H1 (cell line): ENCODE data around the gene LHX5. TPM values are rescaled to one million over a fixed set of nuclear protein-coding genes. Genes with fewer than 3 reads are reported as not detected.
A peak's percentile ranks its signal among the peaks of the same experiment; 100 is the strongest.

ENCODE experiments used
- CTCF ChIA-PET: fragments of 300-600 bp; sonication (Branson Sonifier 250); formaldehyde crosslinking; loops from one replicate; lab custom pipeline; 2021; ENCODE audit not compliant: partially characterized antibody; lab: Charles Lee
- POLR2A ChIA-PET: fragments of 300-600 bp; sonication (Branson Sonifier 250); formaldehyde crosslinking; loops from one replicate; lab custom pipeline; 2021; ENCODE audit warnings: inconsistent platforms; ENCODE audit not compliant: partially characterized antibody; lab: Charles Lee
- DNase-seq, 2 experiments: peaks; one replicate each; pipeline versions ENCODE4 v3.0.0 to v3.0.0-alpha.2; 2010 to 2022; ENCODE audit warnings: low spot score in 2 of 2, low read depth in 1 of 2, mixed read lengths in 1 of 2
- FAIRE-seq: peaks from 2 replicates; lab custom pipeline; 2011; peaks lifted over from hg19 to GRCh38; lab: Jason Lieb, UNC
- H2AFZ ChIP-seq: 2 replicates; pipeline ENCODE4 v1.8.1; 2012; ENCODE audit warnings: low read length, inconsistent platforms
- H2AK5ac ChIP-seq: 2 replicates; pipeline ENCODE4 v1.6.1; 2013; ENCODE audit warnings: low read depth, low read length
- H2BK120ac ChIP-seq: replicated peaks from 2 replicates; pipeline ENCODE3; 2013; ENCODE audit warnings: low read depth, low read length, inconsistent platforms
- H2BK12ac ChIP-seq: 2 replicates; pipeline ENCODE4 v1.6.1; 2013; ENCODE audit warnings: low read depth, low read length
- H2BK15ac ChIP-seq: 2 replicates; pipeline ENCODE4 v1.6.1; 2013; ENCODE audit warnings: low read length
- H2BK20ac ChIP-seq: 2 replicates; pipeline ENCODE4 v1.6.1; 2013; ENCODE audit warnings: low read length
- H2BK5ac ChIP-seq: 2 replicates; pipeline ENCODE4 v1.6.1; 2013; ENCODE audit warnings: low read depth, low read length
- H3K14ac ChIP-seq: 2 replicates; pipeline ENCODE4 v1.6.1; 2013; ENCODE audit warnings: inconsistent platforms; ENCODE audit not compliant: insufficient read length
- H3K18ac ChIP-seq: 2 replicates; pipeline ENCODE4 v1.6.1; 2013; ENCODE audit warnings: low read length; ENCODE audit errors: extremely low read depth
- H3K23ac ChIP-seq: 2 replicates; pipeline ENCODE4 v1.6.1; 2013; ENCODE audit warnings: inconsistent platforms; ENCODE audit not compliant: insufficient read length
- H3K23me2 ChIP-seq: 2 replicates; pipeline ENCODE4 v1.6.1; 2013; ENCODE audit warnings: low read depth, low read length
- H3K27ac ChIP-seq: 2 replicates; pipeline ENCODE4 v1.6.1; 2011; ENCODE audit warnings: low read depth, low read length, inconsistent platforms
- H3K27me3 ChIP-seq, 4 experiments: replicated peaks in 1 of 4; 1 replicate in 1 of 4; 2 replicates in 3 of 4; pipeline versions ENCODE4 v1.6.1 to v1.8.1; 2011 to 2013; ENCODE audit warnings: low read length in 3 of 4, mild to moderate bottlenecking in 3 of 4, inconsistent platforms in 2 of 4, mixed read lengths in 2 of 4, moderate library complexity in 1 of 4; ENCODE audit not compliant: control insufficient read depth in 3 of 4, insufficient read depth in 3 of 4; ENCODE audit errors: extremely low read depth in 1 of 4
- H3K36me3 ChIP-seq, 4 experiments: 2 replicates each; pipeline versions ENCODE4 v1.6.1 to v1.8.1; 2011 to 2013; ENCODE audit warnings: mild to moderate bottlenecking in 4 of 4, low read length in 3 of 4, moderate library complexity in 2 of 4, control low read depth in 1 of 4, inconsistent platforms in 1 of 4; ENCODE audit not compliant: insufficient read depth in 4 of 4, control insufficient read depth in 2 of 4
- H3K4ac ChIP-seq: replicated peaks from 2 replicates; pipeline ENCODE3; 2013; ENCODE audit warnings: low read length, low read depth, mixed read lengths, inconsistent platforms; ENCODE audit not compliant: insufficient read length
- H3K4me1 ChIP-seq, 4 experiments: replicated peaks in 1 of 4; 1 replicate in 1 of 4; 2 replicates in 3 of 4; pipeline versions ENCODE4 v1.6.1 to v1.8.1; 2011 to 2013; ENCODE audit warnings: low read length in 3 of 4, inconsistent platforms in 2 of 4, mixed read lengths in 1 of 4; ENCODE audit not compliant: insufficient read depth in 4 of 4, control insufficient read depth in 3 of 4
- H3K4me2 ChIP-seq, 2 experiments: 2 replicates each; pipeline versions ENCODE4 v1.6.1 to v1.8.1; 2011 to 2013; ENCODE audit warnings: low read depth in 2 of 2, low read length in 2 of 2, control low read depth in 1 of 2, inconsistent platforms in 1 of 2, mild to moderate bottlenecking in 1 of 2; ENCODE audit not compliant: insufficient read depth in 1 of 2
- H3K4me3 ChIP-seq, 4 experiments: fragments of 200-600, 300-600 bp in 1 of 4; sonication (generic), shearing (Covaris generic), sonication (Bioruptor Twin) in 1 of 4; 2 replicates each; pipeline versions ENCODE4 v1.5.1 to v1.8.1; 2011 to 2016; ENCODE audit warnings: low read length in 4 of 4, low read depth in 3 of 4, control low read depth in 2 of 4, inconsistent platforms in 2 of 4, mild to moderate bottlenecking in 2 of 4, mixed read lengths in 1 of 4, moderate library complexity in 1 of 4; ENCODE audit not compliant: insufficient read depth in 2 of 4; ENCODE audit errors: extremely low read depth in 1 of 4
- H3K56ac ChIP-seq: replicated peaks from 2 replicates; pipeline ENCODE3; 2013; ENCODE audit warnings: low read depth, mild to moderate bottlenecking, mixed read lengths, low read length, inconsistent platforms; ENCODE audit not compliant: insufficient read length
- H3K79me1 ChIP-seq: 2 replicates; pipeline ENCODE4 v1.6.1; 2013; ENCODE audit warnings: low read depth, low read length, control low read depth
- H3K79me2 ChIP-seq, 2 experiments: 2 replicates each; pipeline versions ENCODE4 v1.6.1 to v1.8.1; 2012 to 2013; ENCODE audit warnings: low read length in 2 of 2, mild to moderate bottlenecking in 2 of 2, inconsistent platforms in 1 of 2; ENCODE audit not compliant: insufficient read depth in 2 of 2, control insufficient read depth in 1 of 2
- H3K9ac ChIP-seq, 4 experiments: replicated peaks in 1 of 4; 1 replicate in 1 of 4; 2 replicates in 3 of 4; pipeline versions ENCODE4 v1.6.1 to v1.8.1; 2011 to 2013; ENCODE audit warnings: low read depth in 3 of 4, low read length in 3 of 4, control low read depth in 2 of 4, mild to moderate bottlenecking in 2 of 4, moderate library complexity in 2 of 4, inconsistent platforms in 1 of 4; ENCODE audit errors: extremely low read depth in 1 of 4
- H3K9me3 ChIP-seq, 2 experiments: 2 replicates each; pipeline versions ENCODE4 v1.6.1 to v1.8.1; 2012 to 2013; ENCODE audit warnings: mild to moderate bottlenecking in 2 of 2, moderate library complexity in 2 of 2, control low read depth in 1 of 2, inconsistent platforms in 1 of 2, low read depth in 1 of 2, low read length in 1 of 2, mixed read lengths in 1 of 2; ENCODE audit not compliant: insufficient read depth in 2 of 2
- H4K20me1 ChIP-seq, 2 experiments: replicated peaks in 1 of 2; 2 replicates each; pipeline versions ENCODE3 to v1.8.1; 2011 to 2013; ENCODE audit warnings: inconsistent platforms in 2 of 2, low read length in 2 of 2, mild to moderate bottlenecking in 1 of 2; ENCODE audit not compliant: insufficient read depth in 2 of 2, control insufficient read depth in 1 of 2
- H4K5ac ChIP-seq: 2 replicates; pipeline ENCODE4 v1.6.1; 2013; ENCODE audit warnings: low read length, low read depth, mixed read lengths, inconsistent platforms; ENCODE audit not compliant: insufficient read length
- H4K8ac ChIP-seq: 2 replicates; pipeline ENCODE4 v1.8.0; 2013; ENCODE audit warnings: mild to moderate bottlenecking, moderate library complexity, low read length, inconsistent platforms; ENCODE audit not compliant: insufficient read depth; ENCODE audit errors: extremely low read depth
- H4K91ac ChIP-seq: replicated peaks from 2 replicates; pipeline ENCODE3; 2013; ENCODE audit warnings: low read length, mixed read lengths, inconsistent platforms; ENCODE audit not compliant: insufficient read length
- MAFK ChIP-seq: IDR thresholded peaks from 2 replicates; pipeline ENCODE4 v1.6.1; 2012; ENCODE audit warnings: low read depth, mild to moderate bottlenecking, improper control_type of control experiment, low read length
- RBBP5 ChIP-seq: IDR thresholded peaks from 2 replicates; pipeline ENCODE4 v1.7.1; 2012; ENCODE audit warnings: low read depth, mild to moderate bottlenecking, inconsistent platforms, low read length, moderate library complexity, borderline replicate concordance
- SP1 ChIP-seq: IDR thresholded peaks from 2 replicates; pipeline ENCODE4 v1.6.1; 2011; ENCODE audit warnings: low read depth, low read length
- TBP ChIP-seq: IDR thresholded peaks from 2 replicates; pipeline ENCODE4 v1.6.1; 2011; ENCODE audit warnings: low read depth, low read length, improper control_type of control experiment
- WGBS, 2 experiments: shearing (Covaris generic) in 1 of 2; methylation state at CpG; one replicate each; pipeline versions ENCODE4 v1.1.6 to v1.1.7; 2013 to 2015; ENCODE audit warnings: low lambda C conversion rate in 2 of 2, mixed read lengths in 2 of 2, inconsistent platforms in 1 of 2, low coverage in 1 of 2, missing lambda C conversion rate in 1 of 2; ENCODE audit not compliant: insufficient replicate concordance in 2 of 2, insufficient coverage in 1 of 2, insufficient read length in 1 of 2; ENCODE audit errors: extremely low coverage in 1 of 2, missing lambda C conversion rate in 1 of 2; 5-methylcytosine and 5-hydroxymethylcytosine counted together
- polyA plus RNA-seq, 7 experiments: library from polyadenylated mRNA; depleted of rRNA in 3 of 7; stranded (reverse) in 5 of 7; unstranded in 2 of 7; fragments of >200 nt in 5 of 7; fragments of 200-250 nt in 2 of 7; gene quantifications; 1 replicate in 5 of 7; 2 replicates in 1 of 7; 4 replicates in 1 of 7; pipeline versions ENCODE4 v1.2.1 to v1.2.3, GENCODE V29; 2011 to 2013; ENCODE audit warnings: missing spikeins in 2 of 7, mixed read lengths in 2 of 7
- total RNA-seq: library from RNA; stranded (reverse); fragmentation: NEBNext Ultra II Directional; extraction: Animal tissue kit (Norgen Biotek cat#: 25700); gene quantifications from 2 replicates; pipeline ENCODE4 v1.2.1, GENCODE V29; 2021

Gene LHX5
- total and polyA plus RNA-seq, 2 of the 8 experiments (the other 6 are each of a cell fraction or from before 2014, with no cell fraction given), result 0.47 to 1.1 TPM

DNA sequence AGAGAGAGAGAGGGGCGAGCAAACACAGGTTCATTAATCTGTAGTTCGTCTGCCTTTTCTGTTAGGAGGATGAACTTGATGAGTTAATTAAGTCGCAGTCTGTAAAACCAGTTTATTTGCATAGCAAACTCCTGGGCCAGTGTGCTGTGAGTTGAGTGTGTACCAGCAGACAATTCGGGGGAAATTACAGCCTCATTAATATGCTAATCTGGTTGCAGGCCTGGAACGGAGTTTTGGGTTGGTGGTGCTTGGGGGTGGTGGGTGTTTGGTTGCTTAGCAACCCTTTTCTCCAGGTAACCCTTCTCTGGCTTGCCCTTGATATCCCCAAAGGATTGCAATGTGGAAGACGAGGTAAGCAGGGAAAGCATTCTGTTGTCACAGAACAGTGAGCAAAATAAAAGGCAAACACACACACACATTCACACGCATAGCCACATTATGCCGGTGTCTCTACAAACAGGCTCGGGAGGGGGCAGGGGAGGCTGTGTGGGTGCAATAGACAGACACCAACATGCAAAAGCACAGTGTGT, 29.2 kb upstream of the LHX5 start:
- WGBS, 2 experiments, result 32% methylated on average over 9 of the region's 9 CpGs; no CpG with 5 or more reads in 1 of the 2 experiments
- Histone ChIP-seq H4K8ac (no peak overlapping the region), H2BK5ac (0 out of 2 replicates have a peak overlapping the region, but pooled peaks have one; percentile 20), H3K56ac (no peak overlapping the region), H3K14ac (peak overlapping the region; percentile 72), H3K4ac (peak overlapping the region; percentile 61), H3K36me3 (no peaks in the 10 kb centered on the region), H3K18ac (peak overlapping the region; percentile 78), H3K23ac (no peak overlapping the region), H3K4me1 (peaks cover 7 to 18% (median 15%) of the 10 kb centered on the region in 4 experiments), H4K5ac (peak overlapping the region; percentile 11), H3K27me3 (peaks cover 0 to 3% (median 0%) of the 10 kb centered on the region in 4 experiments; a peak in 1 of 7 replicates), H3K9me3 (no peaks in the 10 kb centered on the region; a peak in 1 of 4 replicates), H3K4me2 (peak overlapping the region; percentile 60 to 86), H2BK120ac (peak overlapping the region; percentile 18), H2BK20ac (peak overlapping the region; percentile 6; the same call in 1 of the 2 replicates), H3K4me3 (peak overlapping the region in 3 of 4 experiments; percentile 0 to 21 (median 20); a peak in 1 of 8 replicates), H3K9ac (peak overlapping the region in 2 of 4 experiments; percentile 12 to 48; a peak in 2 of 7 replicates), H2BK15ac (peak overlapping the region; percentile 23; the same call in 1 of the 2 replicates), H3K79me2 (no peaks in the 10 kb centered on the region), H2AK5ac (peak overlapping the region; percentile 75; the same call in 1 of the 2 replicates), H3K23me2 (peaks cover 13% of the 10 kb centered on the region), H2AFZ (no peak overlapping the region), H3K79me1 (peaks cover 2% of the 10 kb centered on the region; the same call in 1 of the 2 replicates), H2BK12ac (no peak overlapping the region; the same call in 1 of the 2 replicates), H4K91ac (no peak overlapping the region), H3K27ac (peak overlapping the region; percentile 56; the same call in 1 of the 2 replicates), H4K20me1 (no peaks in the 10 kb centered on the region)
- ChIA-PET POLR2A (interaction anchor here (1.2 to 1.7 kb wide), 3 partner anchors 11 to 91 kb away, joined by 3 to 6 read pairs (median 3); no protein-coding TSS in a partner anchor), CTCF (interaction anchor here (1.1 to 2.2 kb wide), 5 partner anchors 17 to 49 kb away, joined by 3 to 10 read pairs (median 4); no protein-coding TSS in a partner anchor)
- FAIRE-seq, result peak; percentile 94
- no peak for DNase-seq
- TF ChIP-seq TBP (no peak), SP1 (peak; percentile 70), MAFK (no peak), RBBP5 (peak; percentile 83; the same call in 1 of the 2 replicates)
